ENCODE measurements around the gene SREK1IP1. TPM values are rescaled to one million over a fixed set of nuclear protein-coding genes. Genes with fewer than 3 reads are reported as not detected.
"Not testable (repeated sequence)": the region's sequence is repeated elsewhere in the genome, so short reads cannot be mapped to it uniquely, and the experiment has no call there.

SREK1IP1 gene
- total RNA-seq, 2 donors from 2014 or later: 22.9 to 28.7 TPM

- Mint-ChIP-seq H3K9me3 (no peaks in the 10 kb centered on the region), H3K27me3 (ENCODE audit: low read depth) (no peaks in the 10 kb centered on the region), H3K36me3 (ENCODE audit: insufficient read depth in 2 of 2) (peaks cover 0 to 2% of the 10 kb centered on the region in 2 donors), H3K4me1 (ENCODE audit: low read depth) (no peaks in the 10 kb centered on the region), H3K27ac (no peak overlapping the region), H3K4me3 (no peak overlapping the region)
- DNase-seq (no peak), ATAC-seq (replicated peaks in 1 of 2) (no peak)
Observed at GRCh38 chr5:64749385-64749784, 19.1 kb downstream of the SREK1IP1 start.

DNA sequence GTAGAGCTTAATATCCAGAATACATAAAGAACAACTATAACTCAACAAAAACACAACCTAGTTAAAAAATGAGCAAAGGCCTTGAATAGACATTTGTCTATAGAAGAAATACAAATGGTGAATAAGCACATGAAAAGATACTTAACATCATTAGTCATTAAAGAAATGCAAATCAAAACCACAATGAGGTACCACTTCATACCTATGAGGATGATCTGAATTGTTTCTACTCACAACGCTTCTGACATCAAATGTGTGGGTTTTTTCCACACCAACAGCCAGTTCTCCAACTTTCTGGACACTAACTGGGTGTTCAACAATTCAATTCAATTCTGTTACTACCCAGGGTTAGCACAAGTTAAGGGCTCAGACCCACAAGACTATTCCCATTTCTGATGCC, 22.0 kb downstream of the SREK1IP1 start:
- peak in 1 of 2 donors; percentile 21 for ATAC-seq (replicated peaks in 1 of 2)
- H3K4me3 Mint-ChIP-seq: no peak overlapping the region
- H3K36me3 Mint-ChIP-seq (ENCODE audit: insufficient read depth in 2 of 2): peaks cover 0 to 3% of the 10 kb centered on the region in 2 donors
- no peaks in the 10 kb centered on the region for H3K27me3 Mint-ChIP-seq (ENCODE audit: low read depth)
- DNase-seq: no peak
- H3K9me3 Mint-ChIP-seq: no peaks in the 10 kb centered on the region
- no peak overlapping the region for H3K27ac Mint-ChIP-seq
- H3K4me1 Mint-ChIP-seq (ENCODE audit: low read depth): no peaks in the 10 kb centered on the region

GRCh38 chr5:64744914-64745313, 23.6 kb downstream of the SREK1IP1 start:
- Mint-ChIP-seq H3K27ac (no peak overlapping the region), H3K27me3 (ENCODE audit: low read depth) (no peaks in the 10 kb centered on the region), H3K36me3 (ENCODE audit: insufficient read depth in 2 of 2) (peaks cover 0 to 3% of the 10 kb centered on the region in 2 donors), H3K4me1 (ENCODE audit: low read depth) (no peaks in the 10 kb centered on the region), H3K9me3 (no peaks in the 10 kb centered on the region), H3K4me3 (no peak overlapping the region)
- DNase-seq (no peak), ATAC-seq (replicated peaks in 1 of 2) (no peak)

- Mint-ChIP-seq H3K27me3 (ENCODE audit: low read depth) (no peaks in the 10 kb centered on the region), H3K36me3 (ENCODE audit: insufficient read depth in 2 of 2) (peaks cover 0 to 5% of the 10 kb centered on the region in 2 donors), H3K4me3 (no peak overlapping the region), H3K4me1 (ENCODE audit: low read depth) (no peaks in the 10 kb centered on the region), H3K9me3 (no peaks in the 10 kb centered on the region), H3K27ac (no peak overlapping the region)
- DNase-seq: no peak
- ATAC-seq (replicated peaks in 1 of 2): no peak
Observed at GRCh38 chr5:64742821-64743220, 25.7 kb downstream of the SREK1IP1 start.

- Mint-ChIP-seq H3K27ac (no peak overlapping the region), H3K4me3 (no peak overlapping the region), H3K36me3 (ENCODE audit: insufficient read depth in 2 of 2) (peaks cover 0 to 7% of the 10 kb centered on the region in 2 donors), H3K27me3 (ENCODE audit: low read depth) (no peaks in the 10 kb centered on the region), H3K9me3 (no peaks in the 10 kb centered on the region), H3K4me1 (ENCODE audit: low read depth) (no peaks in the 10 kb centered on the region)
- DNase-seq (no peak), ATAC-seq (replicated peaks in 1 of 2) (no peak)
Observed at GRCh38 chr5:64742411-64742810, 26.1 kb downstream of the SREK1IP1 start.

DNA sequence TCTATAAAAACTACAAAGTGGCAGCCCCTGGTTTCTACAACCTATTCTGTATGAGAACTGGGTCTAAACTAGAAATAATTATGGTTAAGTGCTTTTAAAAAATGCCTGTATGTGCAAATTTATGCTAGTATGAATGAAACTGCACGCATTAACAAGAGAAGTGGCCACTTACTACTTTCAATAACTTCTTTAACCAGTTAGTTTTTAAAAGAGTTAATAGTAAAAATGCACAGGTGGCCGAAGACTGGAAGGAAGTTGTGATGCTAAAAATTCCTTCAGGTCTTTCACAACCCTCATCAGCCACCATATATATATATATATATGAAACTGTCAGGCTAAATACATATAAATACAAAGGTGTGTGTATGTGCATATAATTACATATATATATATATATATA, 41.3 kb downstream of the SREK1IP1 start:
- no peak overlapping the region for H3K4me3 Mint-ChIP-seq
- H3K9me3 Mint-ChIP-seq: no peaks in the 10 kb centered on the region
- H3K36me3 Mint-ChIP-seq (ENCODE audit: insufficient read depth in 2 of 2): peaks cover 5 to 11% of the 10 kb centered on the region in 2 donors
- no peak overlapping the region for H3K27ac Mint-ChIP-seq
- H3K4me1 Mint-ChIP-seq (ENCODE audit: low read depth): no peaks in the 10 kb centered on the region
- DNase-seq (no peak), ATAC-seq (replicated peaks in 1 of 2) (no peak)
- H3K27me3 Mint-ChIP-seq (ENCODE audit: low read depth): no peaks in the 10 kb centered on the region

- DNase-seq (no peak), ATAC-seq (replicated peaks in 1 of 2) (no peak)
- Mint-ChIP-seq H3K4me3 (no peak overlapping the region), H3K36me3 (ENCODE audit: insufficient read depth in 2 of 2) (peaks cover 3 to 11% of the 10 kb centered on the region in 2 donors), H3K9me3 (peaks cover 0 to 2% of the 10 kb centered on the region in 2 donors), H3K27ac (no peak overlapping the region), H3K4me1 (ENCODE audit: low read depth) (peaks cover 5% of the 10 kb centered on the region), H3K27me3 (ENCODE audit: low read depth) (no peaks in the 10 kb centered on the region)
Observed at GRCh38 chr5:64722588-64722987, 45.9 kb downstream of the SREK1IP1 start.

DNA sequence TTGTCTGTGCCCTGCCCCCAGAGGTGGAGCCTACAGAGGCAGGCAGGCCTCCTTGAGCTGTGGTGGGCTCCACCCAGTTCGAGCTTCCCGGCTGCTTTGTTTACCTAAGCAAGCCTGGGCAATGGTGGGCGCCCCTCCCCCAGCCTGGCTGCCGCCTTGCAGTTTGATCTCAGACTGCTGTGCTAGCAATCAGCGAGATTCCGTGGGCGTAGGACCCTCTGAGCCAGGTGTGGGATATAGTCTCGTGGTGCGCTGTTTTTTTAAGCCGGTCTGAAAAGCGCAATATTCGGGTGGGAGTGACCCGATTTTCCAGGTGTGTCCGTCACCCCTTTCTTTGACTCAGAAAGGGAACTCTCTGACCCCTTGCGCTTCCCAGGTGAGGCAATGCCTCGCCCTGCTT, 54.0 kb downstream of the SREK1IP1 start:
- H3K27me3 Mint-ChIP-seq (ENCODE audit: low read depth); DNase-seq; H3K4me1 Mint-ChIP-seq (ENCODE audit: low read depth); ATAC-seq (replicated peaks in 1 of 2); H3K9me3 Mint-ChIP-seq; H3K4me3 Mint-ChIP-seq; H3K36me3 Mint-ChIP-seq (ENCODE audit: insufficient read depth in 2 of 2); H3K27ac Mint-ChIP-seq: not testable (repeated sequence)

DNA sequence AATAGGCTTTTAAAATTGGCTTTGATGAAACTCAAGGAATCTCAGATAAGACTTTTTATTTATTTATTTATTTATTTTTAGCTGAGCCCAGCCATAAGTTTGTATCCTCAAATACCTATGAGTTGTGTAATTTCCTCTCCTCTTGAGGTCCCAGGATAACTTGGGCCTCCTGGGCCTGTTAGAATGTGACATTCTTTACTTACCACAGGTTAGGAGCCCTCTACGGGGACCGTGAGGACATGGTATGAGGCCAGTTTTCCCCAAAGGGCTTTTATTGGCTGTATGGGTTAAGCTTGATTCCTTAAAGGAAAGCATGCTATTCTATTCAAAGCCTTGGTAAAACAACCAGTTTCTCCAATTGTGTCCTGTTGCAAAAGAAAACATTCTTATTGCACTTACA, 61.3 kb downstream of the SREK1IP1 start:
- no peak for ATAC-seq (replicated peaks in 1 of 2)
- Mint-ChIP-seq H3K4me1 (ENCODE audit: low read depth) (no peaks in the 10 kb centered on the region), H3K27me3 (ENCODE audit: low read depth) (peaks cover 23% of the 10 kb centered on the region), H3K9me3 (no peaks in the 10 kb centered on the region), H3K27ac (no peak overlapping the region), H3K4me3 (no peak overlapping the region), H3K36me3 (ENCODE audit: insufficient read depth in 2 of 2) (no peaks in the 10 kb centered on the region)
- no peak for DNase-seq

DNA sequence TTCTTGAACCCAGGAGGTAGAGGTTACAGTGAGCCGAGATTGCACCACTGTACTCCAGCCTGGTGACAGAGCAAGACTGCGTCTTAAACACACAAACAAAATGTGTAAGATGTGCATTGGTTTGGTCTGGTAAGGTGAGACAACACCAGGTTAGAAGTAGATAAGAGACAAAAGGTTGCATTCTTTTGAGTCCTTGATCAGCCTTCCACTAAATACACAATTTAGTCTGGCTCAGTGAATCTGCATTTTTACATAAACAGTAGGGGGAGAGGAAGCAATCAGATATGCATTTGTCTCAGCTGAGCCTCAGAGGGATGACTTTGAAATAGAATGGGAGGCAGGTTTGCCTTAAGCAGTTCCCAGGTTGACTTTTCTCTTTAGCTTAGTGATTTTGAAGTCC, 62.4 kb downstream of the SREK1IP1 start:
- not testable (repeated sequence) for DNase-seq; H3K9me3 Mint-ChIP-seq; ATAC-seq (replicated peaks in 1 of 2); H3K4me1 Mint-ChIP-seq (ENCODE audit: low read depth); H3K4me3 Mint-ChIP-seq; H3K36me3 Mint-ChIP-seq (ENCODE audit: insufficient read depth in 2 of 2); H3K27ac Mint-ChIP-seq
- peaks cover 23% of the 10 kb centered on the region for H3K27me3 Mint-ChIP-seq (ENCODE audit: low read depth)

DNA sequence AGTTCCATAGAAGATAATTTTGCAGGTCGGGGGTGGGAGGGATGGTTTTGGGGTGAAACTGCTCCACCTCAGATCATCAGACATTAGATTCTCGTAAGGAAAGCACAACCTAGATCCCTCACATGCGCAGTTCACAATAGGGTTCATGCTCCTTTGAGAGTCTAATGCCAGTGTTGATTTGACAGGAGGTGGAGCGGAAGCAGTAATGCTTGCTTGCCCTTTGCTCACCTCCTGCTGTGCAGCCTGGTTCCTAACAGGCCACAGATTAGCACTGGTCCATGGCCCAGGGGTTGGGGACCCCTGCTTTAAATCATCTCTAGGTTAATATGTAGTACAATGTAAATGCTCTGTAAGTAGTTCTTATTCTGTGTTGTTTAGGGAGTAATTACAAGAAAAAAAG, 67.7 kb downstream of the SREK1IP1 start:
- H3K4me1 Mint-ChIP-seq (ENCODE audit: low read depth): no peaks in the 10 kb centered on the region
- H3K36me3 Mint-ChIP-seq (ENCODE audit: insufficient read depth in 2 of 2): peaks cover 2 to 5% of the 10 kb centered on the region in 2 donors
- H3K27me3 Mint-ChIP-seq (ENCODE audit: low read depth): peaks cover 16% of the 10 kb centered on the region
- H3K9me3 Mint-ChIP-seq: peaks cover 4 to 6% of the 10 kb centered on the region in 2 donors
- no peak overlapping the region for H3K4me3 Mint-ChIP-seq
- DNase-seq: no peak
- no peak overlapping the region for H3K27ac Mint-ChIP-seq
- no peak for ATAC-seq (replicated peaks in 1 of 2)

- not testable (repeated sequence) for H3K27ac Mint-ChIP-seq; H3K4me3 Mint-ChIP-seq; H3K36me3 Mint-ChIP-seq (ENCODE audit: insufficient read depth in 2 of 2); H3K4me1 Mint-ChIP-seq (ENCODE audit: low read depth); DNase-seq; ATAC-seq (replicated peaks in 1 of 2); H3K9me3 Mint-ChIP-seq
- peaks cover 22% of the 10 kb centered on the region for H3K27me3 Mint-ChIP-seq (ENCODE audit: low read depth)
Observed at GRCh38 chr5:64696414-64696813, 72.1 kb downstream of the SREK1IP1 start.

- H3K27ac Mint-ChIP-seq: no peak overlapping the region
- peaks cover 8% of the 10 kb centered on the region for H3K4me1 Mint-ChIP-seq (ENCODE audit: low read depth)
- peaks cover 4 to 6% of the 10 kb centered on the region in 2 donors for H3K9me3 Mint-ChIP-seq
- H3K27me3 Mint-ChIP-seq (ENCODE audit: low read depth): peaks cover 45% of the 10 kb centered on the region
- peaks cover 2 to 5% of the 10 kb centered on the region in 2 donors for H3K36me3 Mint-ChIP-seq (ENCODE audit: insufficient read depth in 2 of 2)
- DNase-seq (no peak), ATAC-seq (replicated peaks in 1 of 2) (no peak)
- H3K4me3 Mint-ChIP-seq: no peak overlapping the region
Observed at GRCh38 chr5:64693636-64694035, 74.9 kb downstream of the SREK1IP1 start.

GRCh38 chr5:64691291-64691690, 77.2 kb downstream of the SREK1IP1 start:
- Mint-ChIP-seq H3K4me3 (no peak overlapping the region), H3K36me3 (ENCODE audit: insufficient read depth in 2 of 2) (no peaks in the 10 kb centered on the region), H3K27ac (no peak overlapping the region), H3K27me3 (ENCODE audit: low read depth) (peaks cover 48% of the 10 kb centered on the region), H3K4me1 (ENCODE audit: low read depth) (peaks cover 8% of the 10 kb centered on the region), H3K9me3 (no peaks in the 10 kb centered on the region)
- no peak for ATAC-seq (replicated peaks in 1 of 2)
- no peak for DNase-seq
